IPS-18a (cell line): ENCODE measurements around the gene DCTN3.

Experiments used
- H3K27ac ChIP-seq: one replicate; pipeline ENCODE4 v1.5.1; 2013; ENCODE audit warnings: low read length
- H3K27me3 ChIP-seq: one replicate; pipeline ENCODE4 v1.6.1; 2013; ENCODE audit warnings: mild to moderate bottlenecking, low read length; ENCODE audit not compliant: control insufficient read depth, insufficient read depth
- H3K36me3 ChIP-seq: one replicate; pipeline ENCODE4 v1.6.1; 2013; ENCODE audit warnings: low read depth, low read length; ENCODE audit not compliant: control insufficient read depth
- H3K4me1 ChIP-seq: one replicate; pipeline ENCODE4 v1.6.1; 2013; ENCODE audit warnings: low read depth, low read length; ENCODE audit not compliant: control insufficient read depth
- H3K4me3 ChIP-seq: one replicate; pipeline ENCODE4 v1.5.1; 2013; ENCODE audit warnings: low read length
- H3K9ac ChIP-seq: one replicate; pipeline ENCODE4 v1.6.1; 2013; ENCODE audit warnings: mild to moderate bottlenecking, low read length, moderate library complexity
- H3K9me3 ChIP-seq: one replicate; pipeline ENCODE4 v1.6.1; 2013; ENCODE audit warnings: low read depth, low read length; ENCODE audit not compliant: control insufficient read depth

Gene DCTN3

DNA sequence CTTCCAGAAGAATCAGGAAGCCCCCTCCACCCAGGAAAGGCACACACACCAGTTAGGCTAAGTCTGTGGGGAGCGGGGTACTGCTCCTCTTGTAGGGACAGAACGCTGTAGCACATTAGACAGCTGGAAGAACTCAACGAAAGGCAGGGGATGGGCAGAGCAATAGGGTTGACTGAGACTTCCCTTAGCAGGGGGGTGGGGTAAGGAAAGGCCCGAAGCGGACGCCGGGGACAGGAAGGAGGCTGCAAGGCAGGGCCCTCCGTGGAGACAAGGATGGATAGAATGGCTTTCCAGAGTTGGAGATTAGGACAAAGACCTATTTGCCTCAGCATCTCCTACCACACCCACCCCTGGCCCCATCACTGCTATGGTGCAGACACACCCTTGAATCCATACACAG lies 45.1 kb downstream of the DCTN3 start:
- Histone ChIP-seq H3K4me1 (peaks cover 32% of the 10 kb centered on the region), H3K36me3 (no peaks in the 10 kb centered on the region), H3K9me3 (no peaks in the 10 kb centered on the region), H3K27ac (no peak overlapping the region), H3K9ac (no peak overlapping the region), H3K27me3 (peaks cover 42% of the 10 kb centered on the region), H3K4me3 (no peak overlapping the region)

DNA sequence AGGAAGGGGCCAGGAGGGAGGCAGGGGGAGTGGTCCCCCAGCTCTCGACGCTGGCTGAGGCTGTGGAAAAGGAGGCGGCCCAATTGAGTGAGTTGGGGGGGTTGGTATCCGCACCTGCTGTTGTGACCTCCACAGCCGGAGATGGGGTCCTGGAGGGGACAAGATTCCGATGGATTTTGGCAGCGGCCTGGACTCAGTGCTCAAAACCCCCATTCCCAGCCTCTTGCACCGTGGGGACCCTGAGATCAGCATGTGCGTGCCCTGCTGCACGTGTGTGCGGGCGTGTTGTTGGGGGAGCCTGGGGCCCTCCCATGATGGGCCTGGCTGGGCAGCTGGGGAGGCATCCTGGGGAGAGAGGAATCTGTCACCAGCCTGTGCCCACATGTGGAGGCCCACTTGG lies 45.7 kb downstream of the DCTN3 start:
- H3K27ac ChIP-seq: no peak overlapping the region
- H3K9me3 ChIP-seq: no peaks in the 10 kb centered on the region
- H3K36me3 ChIP-seq: no peaks in the 10 kb centered on the region
- H3K27me3 ChIP-seq: peaks cover 35% of the 10 kb centered on the region
- no peak overlapping the region for H3K9ac ChIP-seq
- peaks cover 25% of the 10 kb centered on the region for H3K4me1 ChIP-seq
- H3K4me3 ChIP-seq: no peak overlapping the region

DNA sequence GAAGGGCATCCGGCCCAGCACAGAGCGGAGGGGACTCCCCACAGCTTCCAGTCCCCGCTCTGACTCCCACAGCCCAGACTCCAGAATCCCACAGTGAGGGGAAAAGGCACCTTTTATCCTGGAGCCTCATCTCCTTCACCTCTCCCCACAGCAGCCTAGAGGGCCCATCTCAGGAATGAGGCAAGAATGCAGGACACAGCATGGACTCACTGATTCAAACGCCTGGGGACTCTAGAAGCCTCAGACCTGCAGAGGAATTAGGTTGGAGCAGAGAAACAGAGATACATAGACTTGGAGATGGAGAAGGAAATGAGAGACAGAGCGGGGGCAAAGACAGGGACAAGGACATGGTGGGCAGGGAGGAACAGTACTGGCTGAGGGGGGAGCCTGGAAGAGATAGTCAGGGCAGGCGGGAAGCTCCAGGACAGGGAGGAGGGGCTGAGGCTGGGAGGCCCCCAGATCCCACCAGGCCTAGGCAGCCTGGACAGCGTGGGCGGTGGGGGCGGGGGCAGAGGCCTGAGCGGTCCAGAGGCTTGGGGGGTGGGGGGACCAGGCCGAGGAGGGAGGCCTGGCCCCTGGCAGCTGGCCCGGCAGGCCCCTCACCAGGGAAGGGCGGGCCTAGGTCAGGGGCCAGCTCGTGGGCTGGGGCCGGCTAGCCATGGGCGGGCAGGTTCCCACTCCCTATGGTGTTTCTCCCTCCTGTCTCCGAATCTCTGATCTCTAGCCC lies 46.5 kb downstream of the DCTN3 start:
- Histone ChIP-seq H3K4me1 (peaks cover 25% of the 10 kb centered on the region), H3K9ac (no peak overlapping the region), H3K27me3 (peaks cover 27% of the 10 kb centered on the region), H3K9me3 (no peaks in the 10 kb centered on the region), H3K27ac (no peak overlapping the region), H3K36me3 (no peaks in the 10 kb centered on the region), H3K4me3 (no peak overlapping the region)

DNA sequence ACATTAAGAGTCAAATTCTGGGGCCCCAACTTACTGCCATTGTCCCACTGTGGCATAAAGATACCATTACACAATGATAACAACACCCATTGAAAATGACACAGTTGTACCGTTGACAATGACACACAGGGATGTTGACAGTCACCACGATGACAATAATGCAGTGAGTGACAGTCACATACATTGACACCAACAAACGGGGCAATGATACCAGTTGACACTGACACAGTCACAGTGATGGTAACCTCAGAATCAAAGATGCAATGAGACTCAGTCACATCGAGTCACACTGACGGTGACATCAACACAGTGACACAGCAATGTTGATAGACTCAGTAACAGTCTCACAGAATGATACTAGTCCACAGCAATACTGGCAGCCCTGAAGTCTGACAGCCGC lies 47.7 kb downstream of the DCTN3 start:
- H3K4me3 ChIP-seq: no peak overlapping the region
- H3K27me3 ChIP-seq: peaks cover 20% of the 10 kb centered on the region
- no peaks in the 10 kb centered on the region for H3K9me3 ChIP-seq
- no peaks in the 10 kb centered on the region for H3K36me3 ChIP-seq
- no peak overlapping the region for H3K9ac ChIP-seq
- H3K27ac ChIP-seq: no peak overlapping the region
- H3K4me1 ChIP-seq: peaks cover 24% of the 10 kb centered on the region

- Histone ChIP-seq H3K36me3 (no peaks in the 10 kb centered on the region), H3K4me3 (no peak overlapping the region), H3K27ac (no peak overlapping the region), H3K9me3 (no peaks in the 10 kb centered on the region), H3K9ac (no peak overlapping the region), H3K4me1 (peaks cover 19% of the 10 kb centered on the region), H3K27me3 (peaks cover 15% of the 10 kb centered on the region)
Observed at GRCh38 chr9:34572092-34572491, 48.2 kb downstream of the DCTN3 start.

- H3K4me1 ChIP-seq: peaks cover 13% of the 10 kb centered on the region
- H3K27me3 ChIP-seq: peaks cover 8% of the 10 kb centered on the region
- H3K36me3 ChIP-seq: no peaks in the 10 kb centered on the region
- no peak overlapping the region for H3K4me3 ChIP-seq
- no peak overlapping the region for H3K9ac ChIP-seq
- no peaks in the 10 kb centered on the region for H3K9me3 ChIP-seq
- H3K27ac ChIP-seq: no peak overlapping the region
Observed at GRCh38 chr9:34571481-34571810, 48.8 kb downstream of the DCTN3 start.

DNA sequence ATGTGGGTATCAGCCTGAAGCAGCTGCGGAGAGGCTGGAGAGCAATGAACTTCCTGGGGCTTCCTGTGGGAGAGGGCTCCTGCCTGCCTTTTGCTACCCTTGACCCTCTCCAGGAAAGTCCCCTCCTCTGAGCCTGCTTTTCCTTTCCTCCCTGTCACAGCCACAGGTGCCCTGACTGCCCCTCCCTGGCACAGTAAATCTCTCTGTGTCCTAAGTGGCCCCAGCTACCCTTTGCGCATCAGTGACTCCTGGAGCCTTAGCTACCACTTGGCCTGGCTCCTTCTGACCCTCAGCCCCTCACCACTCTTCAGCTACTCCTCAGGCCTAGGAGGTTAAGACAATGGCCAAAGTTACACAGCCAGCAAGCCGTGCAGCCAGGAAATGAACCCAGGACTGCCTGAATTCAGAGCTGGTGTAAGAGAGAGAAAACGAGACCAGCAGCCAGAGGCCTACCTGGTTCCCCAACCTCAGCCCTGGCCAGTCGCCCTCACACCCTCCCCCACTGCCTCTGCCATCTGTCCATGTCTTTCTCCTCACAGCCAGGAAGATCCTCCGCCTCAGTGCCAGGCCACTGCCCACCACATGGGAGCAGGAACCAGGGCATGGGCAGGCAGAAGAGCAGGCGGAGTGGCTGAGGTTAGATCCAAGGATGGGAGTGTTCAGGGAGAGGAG lies 49.4 kb downstream of the DCTN3 start:
- Histone ChIP-seq H3K27ac (no peak overlapping the region), H3K4me3 (no peak overlapping the region), H3K9ac (no peak overlapping the region), H3K36me3 (no peaks in the 10 kb centered on the region), H3K4me1 (peaks cover 13% of the 10 kb centered on the region), H3K27me3 (peaks cover 3% of the 10 kb centered on the region), H3K9me3 (no peaks in the 10 kb centered on the region)

DNA sequence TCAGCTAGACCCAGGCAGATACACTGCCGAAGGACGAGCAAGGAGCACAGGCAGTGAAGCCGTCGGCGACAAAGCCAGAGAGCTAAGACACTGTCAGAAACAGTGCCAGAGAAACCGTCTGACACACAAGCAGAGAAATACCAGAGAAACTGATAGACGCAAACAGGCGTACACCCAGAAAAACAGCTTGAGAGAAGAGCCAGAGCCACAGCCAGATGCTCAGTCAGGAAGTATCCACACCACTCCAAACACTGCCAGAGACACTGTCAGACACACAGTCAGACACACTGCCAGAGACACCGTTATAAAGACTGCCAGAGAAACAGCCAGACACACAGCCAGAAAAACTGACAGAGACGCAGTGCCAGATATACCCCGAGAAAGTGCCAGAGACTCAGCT lies 49.9 kb downstream of the DCTN3 start:
- Histone ChIP-seq H3K4me3 (no peak overlapping the region), H3K36me3 (no peaks in the 10 kb centered on the region), H3K9me3 (no peaks in the 10 kb centered on the region), H3K27me3 (no peaks in the 10 kb centered on the region), H3K4me1 (peaks cover 13% of the 10 kb centered on the region), H3K9ac (no peak overlapping the region), H3K27ac (no peak overlapping the region)

DNA sequence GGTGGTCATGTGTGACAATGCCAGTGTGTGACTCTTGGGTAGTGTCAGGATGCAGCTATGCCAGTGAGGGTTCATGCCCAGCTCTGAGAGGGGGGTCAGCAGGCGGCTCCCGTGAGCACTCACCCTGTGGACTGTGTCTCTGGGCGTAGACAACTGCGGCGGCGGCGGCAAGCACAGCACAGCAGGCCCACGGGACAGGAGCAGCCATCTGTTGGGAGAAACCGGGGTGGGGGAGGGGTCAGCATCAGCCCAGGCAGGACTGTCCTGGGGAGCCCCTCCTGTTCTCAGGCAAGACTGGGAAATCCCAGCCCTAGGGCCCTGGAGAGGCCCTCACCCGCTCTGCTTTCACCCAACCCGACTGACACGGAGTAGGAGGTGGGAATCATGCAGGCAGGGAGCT lies 51.5 kb downstream of the DCTN3 start:
- peaks cover 13% of the 10 kb centered on the region for H3K4me1 ChIP-seq
- H3K9ac ChIP-seq: no peak overlapping the region
- no peaks in the 10 kb centered on the region for H3K27me3 ChIP-seq
- no peak overlapping the region for H3K27ac ChIP-seq
- H3K4me3 ChIP-seq: no peak overlapping the region
- H3K36me3 ChIP-seq: no peaks in the 10 kb centered on the region
- no peaks in the 10 kb centered on the region for H3K9me3 ChIP-seq

DNA sequence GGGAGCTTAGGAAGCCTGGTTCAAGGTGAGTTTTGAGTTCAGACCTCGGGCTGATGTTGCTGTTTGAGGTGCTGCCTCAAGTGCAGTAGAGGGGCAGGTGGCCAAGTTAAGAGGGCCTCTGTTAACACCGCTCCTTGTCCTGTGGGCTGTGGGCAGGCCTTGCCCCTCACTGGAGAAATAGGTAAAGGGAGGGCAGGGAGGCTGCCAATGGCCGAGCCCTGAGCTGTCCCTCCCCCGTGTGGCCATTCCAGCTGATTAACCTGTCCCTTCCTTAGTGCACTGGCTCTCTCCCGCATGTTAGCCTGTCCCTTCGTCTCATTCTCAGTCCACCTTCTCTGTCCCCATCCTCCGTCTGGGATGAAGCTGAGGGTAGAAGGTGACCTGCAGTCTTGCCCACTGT lies 52.2 kb downstream of the DCTN3 start:
- Histone ChIP-seq H3K27me3 (no peaks in the 10 kb centered on the region), H3K9ac (no peak overlapping the region), H3K36me3 (no peaks in the 10 kb centered on the region), H3K4me1 (peaks cover 13% of the 10 kb centered on the region), H3K27ac (no peak overlapping the region), H3K9me3 (no peaks in the 10 kb centered on the region), H3K4me3 (no peak overlapping the region)

DNA sequence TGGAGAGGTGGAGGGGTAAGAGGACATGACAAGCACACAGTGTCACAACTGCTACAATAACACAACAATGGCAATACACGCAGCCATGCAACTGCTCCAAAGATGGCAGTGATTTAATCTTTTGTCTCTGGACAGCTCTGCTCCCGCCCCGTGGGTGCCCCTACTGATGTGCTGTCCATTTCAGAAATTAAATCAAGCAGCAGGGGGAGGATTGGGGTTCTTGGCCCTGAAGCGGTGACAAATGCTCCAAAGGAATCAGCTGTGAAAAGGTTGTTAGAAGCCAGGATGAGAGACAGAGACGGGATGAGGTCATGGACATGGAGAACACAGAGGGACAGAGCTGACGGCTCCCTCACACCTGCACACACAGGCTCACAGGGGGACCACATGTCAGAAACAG lies 53.3 kb downstream of the DCTN3 start:
- Histone ChIP-seq H3K36me3 (no peaks in the 10 kb centered on the region), H3K4me3 (no peak overlapping the region), H3K9ac (no peak overlapping the region), H3K9me3 (no peaks in the 10 kb centered on the region), H3K27ac (no peak overlapping the region), H3K4me1 (peaks cover 13% of the 10 kb centered on the region), H3K27me3 (no peaks in the 10 kb centered on the region)

DNA sequence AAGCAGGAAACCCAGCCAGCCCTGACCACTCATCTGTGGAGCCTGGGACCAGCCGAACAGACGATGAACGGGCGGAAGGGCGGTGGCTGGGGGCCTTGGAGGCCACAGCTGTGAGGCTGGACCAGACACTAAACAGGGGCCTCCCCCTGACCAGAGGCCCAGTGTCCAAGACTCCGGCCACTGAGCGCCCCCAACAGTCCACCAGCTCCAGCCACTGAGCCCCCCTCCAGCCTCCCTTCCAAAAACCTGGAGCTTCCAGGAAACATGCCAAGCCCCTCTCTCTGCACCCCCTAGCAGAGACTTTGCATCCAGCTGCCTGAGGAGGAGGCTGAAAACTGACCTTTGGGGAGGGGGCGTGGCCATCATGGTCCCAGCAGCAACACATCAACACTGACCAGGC lies 54.0 kb downstream of the DCTN3 start:
- Histone ChIP-seq H3K4me3 (no peak overlapping the region), H3K4me1 (peaks cover 13% of the 10 kb centered on the region), H3K27ac (no peak overlapping the region), H3K9me3 (no peaks in the 10 kb centered on the region), H3K27me3 (no peaks in the 10 kb centered on the region), H3K9ac (no peak overlapping the region), H3K36me3 (no peaks in the 10 kb centered on the region)
